T-helper 17 cell (primary cell): ENCODE results near the gene RALGAPB. TPM values are rescaled to one million over a fixed set of nuclear protein-coding genes. Genes with fewer than 3 reads are reported as not detected.

Experiments
- total RNA-seq, 4 donors: library from RNA in 2 of 4; stranded (reverse) in 2 of 4; gene quantifications; one replicate each; pipeline ENCODE4 v1.2.3 and lab custom pipeline; 2022 to 2026

The RALGAPB gene
- total RNA-seq, 2 donors from 2014 or later, result 42.1 to 45.2 TPM

Other genes with a start within 250 kb of the RALGAPB start
- not detected for gene KIAA1755, start 212.1 kb upstream of the RALGAPB start, total RNA-seq
- not detected for gene BPI, start 168.7 kb upstream of the RALGAPB start, total RNA-seq
- not detected for gene LBP, start 126.4 kb upstream of the RALGAPB start, total RNA-seq
- gene SNHG17, start 37.5 kb upstream of the RALGAPB start, total RNA-seq, result 10 to 100 TPM; 69.2 to 99.4 TPM
- gene ADIG, start 108.4 kb downstream of the RALGAPB start, total RNA-seq, result not detected
- not detected for gene ARHGAP40, start 129.0 kb downstream of the RALGAPB start, total RNA-seq